ENCODE measurements around the gene TRMT112.

Gene TRMT112

DNA sequence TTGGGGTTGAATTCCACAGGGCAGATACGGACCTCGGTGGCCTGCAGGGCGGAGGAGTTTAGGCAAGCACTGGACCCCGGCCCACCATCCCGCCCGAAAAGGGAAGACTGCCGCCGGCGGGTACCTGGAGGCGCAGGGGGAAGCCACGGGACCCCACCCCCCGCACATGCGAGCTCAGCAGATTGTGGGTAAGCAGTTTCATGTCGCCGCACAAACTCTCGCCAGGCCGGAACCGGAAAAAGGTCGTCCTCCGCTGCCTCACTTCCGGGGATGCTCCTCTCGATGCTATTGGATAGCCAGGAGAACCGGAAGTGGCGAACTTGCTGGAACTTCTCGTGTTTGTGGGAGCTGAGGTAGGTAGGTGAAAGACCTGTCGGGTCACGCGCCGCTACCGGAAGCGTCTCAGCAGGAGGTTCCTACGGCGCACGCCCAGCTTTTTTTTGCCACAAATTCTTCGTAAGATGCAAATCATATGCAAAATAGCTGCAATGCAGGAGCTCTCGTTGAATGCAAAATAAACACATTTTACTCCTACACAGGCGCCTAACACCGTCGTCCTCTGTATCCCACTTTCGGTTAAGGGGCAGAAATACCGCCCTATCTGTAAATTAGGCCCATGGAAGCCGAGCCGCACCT lies at the start of gene TRMT112:
Gene TRMT112, minus strand, starts transcription at position 235 of the 636 bp plus-strand sequence. Its CDS starts 33 bp downstream, at position 202.
- peak; percentile 99 for DNase-seq (ENCODE audit: low read depth, low spot score)

DNA sequence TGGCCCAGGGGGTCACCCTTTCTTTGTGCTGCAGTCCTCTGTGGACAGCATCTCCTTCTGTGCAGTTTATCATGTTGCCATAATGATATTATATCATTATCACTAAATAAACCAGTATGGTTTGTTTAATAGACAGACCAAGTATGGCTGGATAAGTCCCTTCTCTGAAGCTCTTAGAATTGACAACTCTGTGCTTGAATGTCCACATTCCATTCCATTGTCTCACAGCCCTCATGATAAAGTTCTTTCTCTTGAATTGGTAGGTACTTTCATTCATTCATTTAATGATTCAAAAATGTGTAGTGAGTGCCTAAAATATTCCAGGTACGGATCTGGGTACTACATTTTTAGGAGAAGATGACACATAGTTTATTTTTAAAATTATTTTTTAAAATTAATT lies 49.4 kb upstream of the TRMT112 start:
- no peak for DNase-seq (ENCODE audit: low read depth, low spot score)

DNA sequence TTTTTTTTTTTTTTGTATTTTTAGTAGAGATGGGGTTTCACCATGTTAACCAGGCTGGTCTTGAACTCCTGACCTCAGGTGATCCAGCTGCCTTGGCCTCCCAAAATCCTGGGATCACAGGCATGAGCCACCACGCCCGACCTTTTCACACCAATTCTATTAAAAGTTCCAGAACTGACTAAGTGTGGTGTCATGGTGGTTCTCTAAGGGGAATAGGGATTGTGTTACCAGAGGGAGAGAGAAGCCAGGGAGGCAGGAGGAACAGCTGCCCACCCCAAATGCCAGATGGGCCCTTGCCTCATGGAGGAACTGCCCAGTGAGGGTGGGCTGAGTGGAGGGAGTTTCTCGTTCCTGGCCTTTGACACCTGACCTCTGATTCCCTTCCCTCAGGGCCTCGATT lies 47.6 kb upstream of the TRMT112 start:
- no peak for DNase-seq (ENCODE audit: low read depth, low spot score)

DNA sequence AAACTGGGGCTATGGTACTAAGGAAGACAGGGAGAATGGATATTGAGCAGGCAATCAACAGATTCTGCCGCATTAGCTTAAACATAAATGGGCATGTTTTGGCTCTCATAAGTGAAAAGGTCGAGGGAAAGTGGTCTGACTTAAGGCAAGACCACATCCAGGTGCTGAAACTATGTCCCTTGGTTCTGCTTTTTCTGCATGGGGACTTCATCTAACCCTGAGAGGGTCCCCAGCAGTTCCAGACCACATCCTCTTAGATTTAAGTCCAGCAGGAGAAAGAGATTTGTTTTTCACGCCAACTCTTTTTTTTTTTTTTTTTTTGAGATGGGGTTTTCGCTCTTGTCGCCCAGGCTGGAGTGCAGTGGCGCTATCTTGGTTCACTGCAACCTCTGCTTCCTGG lies 47.1 kb upstream of the TRMT112 start:
- no peak for DNase-seq (ENCODE audit: low read depth, low spot score)

DNA sequence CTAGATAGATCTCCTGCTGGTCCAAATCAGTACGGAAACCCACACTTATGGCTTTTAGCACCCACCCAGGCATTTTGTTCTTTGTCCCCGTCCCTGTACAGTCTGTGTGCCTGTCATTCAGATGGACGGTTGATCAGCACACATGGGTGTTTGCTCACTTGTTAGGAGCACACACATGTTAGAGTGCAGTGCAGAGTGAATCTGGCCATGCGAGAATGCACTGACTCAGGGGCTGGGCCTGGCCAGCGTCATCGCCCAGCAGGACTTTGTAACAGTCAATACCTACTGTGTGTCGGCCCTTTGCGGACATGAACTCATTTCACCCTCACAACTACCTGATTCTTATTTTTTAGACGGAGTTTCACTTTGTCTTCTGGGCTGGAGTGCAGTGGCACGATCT lies 45.0 kb upstream of the TRMT112 start:
- no peak for DNase-seq (ENCODE audit: low read depth, low spot score)

DNA sequence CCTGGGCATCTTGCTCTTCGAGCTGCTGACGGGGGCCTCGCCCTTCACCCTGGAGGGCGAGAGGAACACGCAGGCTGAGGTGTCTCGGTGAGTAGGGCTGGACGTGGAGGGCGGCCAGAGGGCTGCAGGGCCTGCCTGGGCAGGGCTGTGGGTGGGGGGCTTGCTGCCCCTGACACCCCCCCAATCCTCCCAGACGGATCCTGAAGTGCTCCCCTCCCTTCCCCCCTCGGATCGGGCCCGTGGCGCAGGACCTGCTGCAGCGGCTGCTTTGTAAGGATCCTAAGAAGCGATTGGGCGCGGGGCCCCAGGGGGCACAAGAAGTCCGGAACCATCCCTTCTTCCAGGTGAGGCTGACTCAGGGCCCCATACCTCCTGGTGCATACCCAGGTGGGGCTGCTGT lies 44.3 kb upstream of the TRMT112 start:
- DNase-seq (ENCODE audit: low read depth, low spot score) = no peak

DNA sequence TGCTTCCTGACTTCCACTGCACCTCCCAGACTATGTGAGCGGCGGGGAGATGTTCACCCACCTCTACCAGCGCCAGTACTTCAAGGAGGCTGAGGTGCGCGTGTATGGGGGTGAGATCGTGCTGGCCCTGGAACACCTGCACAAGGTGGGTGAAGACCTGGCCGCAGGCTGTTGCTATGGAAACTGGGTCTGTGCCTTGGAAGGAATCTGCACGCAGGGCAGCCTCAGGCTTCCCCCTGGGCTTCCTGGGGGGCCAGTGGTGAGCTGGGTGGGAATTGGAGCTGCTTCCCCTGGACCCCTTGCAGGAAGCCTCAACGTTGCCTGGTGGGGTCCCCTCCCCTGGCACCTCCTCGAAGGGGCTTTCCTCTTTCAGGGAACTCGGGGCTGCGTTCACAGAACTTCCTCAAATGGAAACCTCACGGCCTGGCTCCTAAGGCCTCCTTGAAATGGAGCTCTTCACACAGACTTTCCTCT lies 43.1 kb upstream of the TRMT112 start:
- no peak for DNase-seq (ENCODE audit: low read depth, low spot score)

DNA sequence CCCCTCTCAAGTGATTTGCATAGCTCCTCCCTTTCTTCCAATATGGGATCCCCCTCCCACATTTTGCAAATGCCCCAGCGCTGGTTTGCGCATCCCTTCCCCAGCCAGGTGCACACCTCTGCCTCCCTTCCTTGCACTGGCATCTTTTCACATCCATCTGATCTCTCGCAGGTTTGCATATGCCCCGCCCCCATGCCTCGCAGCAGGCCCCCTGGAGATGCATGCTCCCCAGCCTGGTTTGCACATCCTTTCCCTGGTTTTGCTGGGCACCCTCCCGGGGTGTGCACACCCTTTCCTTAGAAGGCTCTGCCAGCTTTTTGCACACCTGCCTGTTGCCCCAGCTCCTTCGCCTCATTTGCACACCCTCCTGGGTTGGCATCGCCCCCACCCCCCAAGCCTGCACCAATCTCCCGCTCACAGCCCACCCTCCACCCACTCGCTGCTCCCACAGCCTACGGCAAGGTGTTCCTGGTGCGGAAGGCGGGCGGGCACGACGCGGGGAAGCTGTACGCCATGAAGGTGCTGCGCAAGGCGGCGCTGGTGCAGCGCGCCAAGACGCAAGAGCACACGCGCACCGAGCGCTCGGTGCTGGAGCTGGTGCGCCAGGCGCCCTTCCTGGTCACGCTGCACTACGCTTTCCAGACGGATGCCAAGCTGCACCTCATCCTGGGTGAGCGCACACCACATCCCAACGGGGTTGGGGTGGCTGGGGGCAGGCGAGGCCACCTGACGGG lies 42.5 kb upstream of the TRMT112 start:
- DNase-seq (ENCODE audit: low read depth, low spot score) = no peak

DNA sequence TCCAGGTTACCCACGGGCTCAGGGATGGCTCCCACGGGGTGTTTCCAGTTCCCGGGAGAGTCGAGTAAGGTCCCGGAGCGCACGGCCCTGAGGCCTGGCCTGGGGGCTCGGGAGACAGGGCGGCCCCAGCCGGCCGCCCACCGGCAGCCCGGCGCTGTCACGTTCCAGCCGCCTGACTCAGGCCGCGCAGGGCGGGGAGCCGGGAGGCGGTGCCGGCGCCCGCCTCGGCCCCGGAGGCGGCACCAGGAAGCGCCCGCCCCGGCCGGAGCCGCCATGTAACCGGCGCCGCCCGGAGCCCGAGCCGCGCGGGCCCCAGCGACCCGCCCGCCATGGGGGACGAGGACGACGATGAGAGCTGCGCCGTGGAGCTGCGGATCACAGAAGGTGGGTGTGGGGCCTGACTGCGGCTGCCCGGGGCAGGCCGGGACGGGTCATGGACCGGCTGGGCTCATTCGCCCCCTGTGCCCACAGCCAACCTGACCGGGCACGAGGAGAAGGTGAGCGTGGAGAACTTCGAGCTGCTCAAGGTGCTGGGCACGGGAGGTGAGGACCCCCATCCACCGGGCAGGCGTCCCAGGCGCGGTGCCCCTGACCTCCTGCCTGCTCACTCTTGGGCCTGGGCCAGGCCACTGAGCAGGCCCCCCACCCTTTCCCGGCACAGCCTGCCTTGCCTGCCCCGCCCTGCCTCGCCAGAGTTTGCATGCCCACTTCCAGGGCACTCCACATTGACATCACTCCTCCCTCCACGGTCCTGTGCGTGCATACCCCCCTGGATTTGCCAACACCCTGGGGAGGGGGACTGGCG lies 41.8 kb upstream of the TRMT112 start, which contains the start of gene RPS6KA4:
Gene RPS6KA4, plus strand, starts transcription at position 256 of the 805 bp plus-strand sequence. Its CDS starts 74 bp downstream, at position 330.
- no peak for DNase-seq (ENCODE audit: low read depth, low spot score)

DNA sequence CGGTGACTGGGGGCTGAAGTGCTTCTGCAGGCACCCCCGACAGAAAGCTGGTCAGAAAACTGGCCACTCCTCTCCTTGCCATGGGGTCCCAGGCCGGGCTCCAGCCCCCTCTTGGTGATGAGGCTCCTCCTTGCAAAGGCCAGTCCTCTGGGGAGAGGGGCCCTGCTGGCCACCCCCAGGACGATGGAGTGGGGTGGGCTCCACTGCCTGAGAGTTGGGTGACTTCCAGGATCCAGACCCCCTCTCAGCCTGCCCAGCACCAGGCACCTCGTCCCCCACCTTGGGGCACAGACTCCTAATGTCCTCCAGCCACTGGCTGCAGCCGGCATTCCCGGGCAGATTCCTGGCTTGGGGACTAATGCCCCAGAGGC lies 41.2 kb upstream of the TRMT112 start:
- DNase-seq (ENCODE audit: low read depth, low spot score) = no peak

DNA sequence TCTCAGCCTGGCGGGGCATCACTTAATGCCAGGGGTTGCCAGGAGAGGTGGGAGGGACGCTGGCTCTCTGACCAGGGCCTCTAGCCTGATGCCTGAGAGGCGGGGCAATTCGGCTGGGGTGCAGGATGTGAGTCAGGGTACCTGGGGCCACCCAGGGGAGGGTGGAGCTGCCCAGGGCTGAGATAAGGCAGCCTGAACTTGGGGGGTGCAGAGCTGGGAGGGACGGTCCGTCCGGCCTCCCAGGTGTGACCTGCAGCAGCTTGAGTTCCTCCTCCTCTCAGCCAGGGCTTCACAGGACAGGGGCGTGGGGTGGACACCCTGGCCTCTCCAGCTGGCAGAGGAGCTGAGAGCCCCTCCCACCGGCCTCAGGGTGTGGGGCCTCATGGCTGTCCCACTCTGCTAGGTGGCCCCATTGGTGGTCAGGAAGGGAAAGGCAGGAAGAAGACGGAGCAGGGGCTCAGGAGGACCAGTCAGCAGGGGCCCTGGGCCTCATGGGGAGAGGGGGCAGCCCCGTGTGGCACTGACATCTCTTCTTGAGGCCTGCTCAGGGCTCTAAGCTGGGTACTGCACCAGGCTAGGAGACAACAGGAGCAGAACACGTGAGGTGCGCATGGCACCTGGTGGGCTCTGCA lies 40.7 kb upstream of the TRMT112 start:
- DNase-seq (ENCODE audit: low read depth, low spot score) = no peak

DNA sequence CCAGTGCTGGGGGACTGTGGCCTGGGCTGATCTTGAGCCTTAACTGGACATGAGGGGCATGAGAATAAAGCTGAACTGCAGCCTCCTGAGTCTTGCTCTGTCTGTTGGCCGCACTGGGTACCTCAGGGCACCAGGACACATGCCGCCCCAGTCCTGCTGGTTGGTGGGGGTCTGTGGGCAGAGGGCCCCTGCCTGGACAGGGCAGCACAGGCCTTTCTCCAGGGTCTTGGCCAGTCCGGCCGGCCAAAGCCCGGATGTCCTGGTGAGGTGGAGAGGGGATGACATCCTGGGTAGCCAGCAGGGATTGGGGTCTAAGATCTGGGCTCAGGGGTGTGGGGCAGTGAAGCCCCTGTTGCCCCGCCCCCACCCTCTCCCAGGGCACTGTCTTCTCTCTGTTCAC lies 40.1 kb upstream of the TRMT112 start:
- no peak for DNase-seq (ENCODE audit: low read depth, low spot score)

DNA sequence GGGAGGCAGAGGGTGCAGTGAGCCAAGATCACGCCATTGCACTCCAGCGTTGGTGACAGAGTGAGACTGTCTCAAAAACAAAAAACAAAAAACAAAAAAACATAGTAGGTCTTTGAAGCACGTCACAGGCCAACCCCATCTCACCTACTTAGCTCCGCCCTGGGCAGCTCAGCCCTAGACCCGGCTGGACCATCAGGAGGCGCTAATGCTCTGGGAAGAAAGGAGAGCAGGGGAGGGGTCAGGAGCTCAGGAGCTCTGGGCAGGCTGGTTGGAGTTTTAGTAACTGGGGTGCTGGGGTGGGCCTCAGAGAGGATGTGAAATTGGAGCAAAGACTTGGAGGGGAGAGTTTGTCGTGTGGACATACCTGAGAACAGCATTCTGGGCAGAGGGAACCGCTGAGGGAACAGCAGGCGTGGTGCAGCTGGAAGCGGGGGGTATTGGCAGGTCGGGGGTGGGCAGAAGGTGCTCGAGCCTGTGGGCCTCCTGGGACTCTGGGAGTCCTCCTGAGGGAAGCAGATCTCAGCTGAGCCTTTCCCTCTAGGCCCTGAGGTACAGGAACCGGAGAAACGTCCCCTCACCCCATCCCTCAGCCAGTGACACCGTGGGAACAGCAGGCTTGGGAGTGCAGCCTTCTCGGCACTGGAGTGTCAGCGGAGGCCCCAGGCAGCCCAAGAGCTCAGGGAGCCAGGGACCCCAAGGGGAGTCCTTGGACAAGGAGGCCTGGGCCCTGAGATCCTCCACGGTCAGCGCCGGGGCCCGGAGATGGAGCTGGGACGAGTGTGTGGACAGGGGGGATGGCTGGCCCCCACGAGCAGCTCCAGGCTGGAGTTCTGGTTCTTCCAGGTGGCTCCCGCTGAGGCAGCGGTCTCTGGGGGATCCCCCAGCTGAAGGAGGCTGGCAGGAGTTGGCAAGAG lies 39.4 kb upstream of the TRMT112 start:
- no peak for DNase-seq (ENCODE audit: low read depth, low spot score)

DNA sequence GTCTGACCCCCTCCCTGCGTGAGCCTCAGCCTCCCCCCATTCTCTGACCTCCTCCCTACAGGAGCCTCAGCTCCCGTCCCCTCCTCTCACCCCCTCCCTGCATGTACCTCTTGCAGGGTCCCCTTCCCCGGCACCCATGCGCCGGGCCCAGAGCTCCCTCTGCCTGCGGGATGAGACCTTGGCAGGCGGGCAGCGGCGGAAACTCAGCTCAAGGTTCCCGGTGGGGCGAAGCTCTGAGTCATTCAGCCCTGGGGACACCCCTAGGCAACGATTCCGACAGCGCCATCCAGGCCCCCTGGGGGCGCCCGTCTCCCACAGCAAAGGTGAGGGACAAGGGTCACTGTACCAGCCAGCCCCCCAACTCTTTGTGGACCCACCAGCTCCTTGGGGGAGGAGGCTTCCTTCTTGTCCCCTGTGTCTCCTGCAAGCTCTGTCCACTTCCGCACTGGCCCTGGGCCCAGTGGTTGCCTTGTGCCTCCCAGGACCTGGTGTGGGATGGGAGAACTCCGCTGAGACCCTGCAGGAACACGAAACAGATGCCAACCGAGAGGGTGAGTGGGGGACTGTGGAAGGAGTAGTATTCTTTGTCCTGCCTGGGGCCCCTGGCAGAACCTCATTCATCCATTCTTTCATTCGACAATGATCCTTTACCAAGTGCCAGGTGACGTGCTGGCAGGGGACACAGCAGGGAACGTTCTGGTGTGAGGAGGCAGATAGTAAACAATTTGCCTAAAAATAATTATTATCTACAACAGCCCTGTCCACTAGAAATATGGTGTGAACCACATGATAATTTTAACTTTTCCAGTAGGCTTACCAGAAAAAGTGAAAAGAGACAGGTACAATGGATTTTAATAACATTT lies 38.0 kb upstream of the TRMT112 start:
- DNase-seq (ENCODE audit: low read depth, low spot score) = no peak

DNA sequence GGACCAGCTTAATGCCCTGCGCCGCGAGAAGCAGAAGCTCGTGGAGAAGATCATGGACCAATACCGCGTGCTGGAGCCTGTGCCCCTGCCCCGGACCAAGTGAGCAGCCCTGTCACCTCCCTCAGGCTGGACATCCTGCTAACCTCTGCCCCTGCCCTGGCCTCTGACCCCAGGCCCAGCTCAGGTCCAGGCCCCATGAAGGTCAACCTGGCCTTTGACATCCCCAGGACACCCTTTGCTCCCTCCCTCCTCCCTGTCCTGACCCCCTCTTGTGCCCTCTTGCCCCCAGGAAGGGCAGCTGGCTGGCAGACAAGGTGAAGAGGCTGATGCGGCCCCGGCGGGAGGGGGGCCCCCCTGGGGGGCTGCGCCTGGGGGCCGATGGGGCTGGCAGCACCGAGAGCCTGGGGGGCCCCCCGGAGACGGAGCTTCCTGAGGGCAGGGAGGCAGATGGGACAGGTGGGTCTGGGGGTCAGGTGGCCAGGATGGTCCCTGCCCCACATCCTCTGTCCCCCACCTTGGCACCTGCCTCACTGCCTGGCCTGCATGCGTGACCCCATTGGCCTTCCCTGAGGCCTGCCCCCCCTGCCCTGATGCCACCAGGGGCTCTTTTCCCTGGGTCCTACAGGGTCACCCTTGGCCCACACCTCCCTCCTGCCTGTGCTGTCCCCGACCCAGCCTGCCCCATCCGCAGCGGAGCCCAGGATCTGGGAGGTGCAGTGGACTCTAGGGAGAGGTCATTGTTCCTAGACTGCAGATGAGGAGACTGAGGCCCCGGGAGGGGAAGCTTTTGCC lies 36.6 kb upstream of the TRMT112 start:
- DNase-seq (ENCODE audit: low read depth, low spot score) = no peak

DNA sequence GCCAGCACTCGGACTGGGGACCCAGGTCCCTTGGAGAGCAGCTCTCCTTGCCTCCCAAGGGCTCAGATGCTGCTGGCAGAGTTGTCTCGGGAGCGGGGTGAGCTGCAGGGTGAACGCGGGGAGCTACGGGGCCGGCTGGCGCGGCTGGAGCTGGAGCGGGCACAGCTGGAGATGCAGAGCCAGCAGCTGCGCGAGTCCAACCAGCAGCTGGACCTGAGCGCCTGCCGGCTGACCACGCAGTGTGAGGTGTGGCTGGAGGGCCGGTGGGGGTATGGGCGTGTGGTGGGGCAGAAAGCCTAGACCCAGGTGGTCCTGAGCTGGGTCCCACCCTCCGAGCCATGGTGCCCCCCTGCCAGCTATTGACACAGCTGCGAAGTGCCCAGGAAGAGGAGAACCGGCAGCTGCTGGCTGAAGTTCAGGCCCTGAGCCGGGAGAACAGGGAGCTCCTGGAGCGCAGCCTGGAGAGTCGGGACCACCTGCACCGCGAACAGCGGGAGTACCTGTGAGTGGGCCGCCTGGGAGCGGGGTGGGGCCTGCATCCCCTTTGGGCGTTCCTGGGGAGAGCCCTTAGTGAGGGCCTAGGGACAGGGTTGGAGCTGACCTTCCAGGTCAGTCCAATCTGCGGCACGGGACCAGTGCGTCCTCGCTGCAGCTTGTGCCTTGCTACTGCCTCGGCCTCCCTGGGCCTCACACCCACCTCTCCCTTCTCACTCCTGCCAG lies 35.8 kb upstream of the TRMT112 start:
- DNase-seq (ENCODE audit: low read depth, low spot score) = no peak

DNA sequence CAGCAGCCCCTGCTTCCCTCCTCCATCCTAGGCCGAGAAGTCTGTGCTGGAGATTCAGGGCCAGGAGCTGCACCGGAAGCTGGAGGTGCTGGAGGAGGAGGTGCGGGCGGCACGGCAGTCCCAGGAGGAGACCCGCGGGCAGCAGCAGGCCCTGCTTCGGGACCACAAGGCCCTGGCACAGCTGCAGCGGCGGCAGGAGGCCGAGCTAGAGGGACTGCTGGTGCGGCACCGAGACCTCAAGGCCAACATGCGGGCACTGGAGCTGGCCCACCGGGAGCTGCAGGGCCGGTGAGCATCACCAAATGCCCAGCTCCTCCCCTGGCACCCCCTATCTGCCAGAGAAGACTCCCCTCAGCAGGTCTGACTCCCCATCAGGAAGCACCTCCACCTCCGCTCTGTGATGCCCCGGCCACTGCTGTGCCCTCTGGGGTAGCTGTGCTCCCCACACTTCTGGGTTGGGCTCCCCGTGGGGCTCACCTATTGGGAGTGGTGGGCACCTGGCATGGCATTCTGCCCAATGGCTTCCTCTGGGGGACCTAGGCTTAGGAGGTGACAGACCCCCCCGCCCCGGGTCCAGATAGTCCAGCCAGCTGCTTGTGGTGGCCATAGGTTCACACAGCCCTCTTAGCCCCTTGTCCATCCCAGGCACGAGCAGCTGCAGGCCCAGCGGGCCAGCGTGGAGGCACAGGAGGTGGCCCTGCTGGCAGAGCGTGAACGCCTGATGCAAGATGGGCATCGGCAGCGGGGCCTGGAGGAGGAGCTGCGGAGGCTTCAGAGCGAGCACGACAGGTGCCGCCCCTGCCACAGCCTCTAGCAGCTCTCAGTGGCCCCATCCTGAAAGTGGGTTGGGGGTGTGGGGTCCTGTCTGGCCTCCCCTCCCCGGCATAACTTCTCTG lies 35.0 kb upstream of the TRMT112 start:
- DNase-seq (ENCODE audit: low read depth, low spot score) = no peak
